Retinal pigment epithelial cell (primary cell): ENCODE data around the gene LRIG1.

Experiments
- DNase-seq: peaks from one replicate; pipeline ENCODE4 v3.0.0-alpha.2; 2010; ENCODE audit warnings: low read depth
- H3K4me3 ChIP-seq: 2 replicates; pipeline ENCODE4 v1.5.1; 2011; ENCODE audit warnings: mild to moderate bottlenecking, low read length, control low read depth, moderate library complexity
- CTCF ChIP-seq: conservative IDR thresholded peaks from 2 replicates; pipeline ENCODE4 v1.5.1; 2011; ENCODE audit warnings: low read depth, low read length, control low read depth, inconsistent platforms

LRIG1 gene

GRCh38 chr3:66383998-66384745 is 116.7 kb downstream of the LRIG1 start:
- TF ChIP-seq CTCF = no peak
- H3K4me3 ChIP-seq = no peak overlapping the region
- no peak for DNase-seq

- no peak overlapping the region for H3K4me3 ChIP-seq
- no peak for TF ChIP-seq CTCF
- no peak for DNase-seq
Observed at GRCh38 chr3:66383023-66383422, 117.8 kb downstream of the LRIG1 start.

GRCh38 chr3:66382142-66382541 is 118.7 kb downstream of the LRIG1 start:
- DNase-seq = no peak
- no peak overlapping the region for H3K4me3 ChIP-seq
- no peak for TF ChIP-seq CTCF

- no peak overlapping the region for H3K4me3 ChIP-seq
- no peak for DNase-seq
- no peak for TF ChIP-seq CTCF
Observed at GRCh38 chr3:66381626-66382025, 119.2 kb downstream of the LRIG1 start.

GRCh38 chr3:66380200-66380932 is 120.5 kb downstream of the LRIG1 start:
- no peak overlapping the region for H3K4me3 ChIP-seq
- DNase-seq = no peak
- no peak for TF ChIP-seq CTCF

GRCh38 chr3:66379565-66379964 is 121.3 kb downstream of the LRIG1 start:
- no peak overlapping the region for H3K4me3 ChIP-seq
- no peak for TF ChIP-seq CTCF
- no peak for DNase-seq

- peak; percentile 66 for TF ChIP-seq CTCF
- DNase-seq = no peak
- H3K4me3 ChIP-seq = no peak overlapping the region
Observed at GRCh38 chr3:66378256-66378655, 122.6 kb downstream of the LRIG1 start.
